ENCODE measurements around the gene SYPL2. TPM values are rescaled to one million over a fixed set of nuclear protein-coding genes. Genes with fewer than 3 reads are reported as not detected.

SYPL2 gene
- total and polyA plus RNA-seq, 2 donors (not counting 1 experiment from before 2014, with no cell fraction given): not detected

- H3K4me3 Mint-ChIP-seq: no peak overlapping the region
- POLR2A ChIA-PET: no interaction called here
- intact Hi-C loops (cut with micrococcal nuclease): loop anchor here (10.0 kb wide), 1 partner anchor 166 kb away; the partner anchor contains the start of gene GSTM4
- no peaks in the 10 kb centered on the region for H3K27me3 ChIP-seq (replicated peaks in 1 of 4; ENCODE audit: control extremely low read depth in 1 of 4, control insufficient read depth in 3 of 4, insufficient read depth in 4 of 4, low read length in 3 of 4)
- H3K4me3 ChIP-seq (ENCODE audit: control extremely low read depth in 1 of 5, extremely low read depth in 1 of 5, insufficient read depth in 1 of 5, low read depth in 2 of 5, low read length in 4 of 5): no peak overlapping the region
- no peak overlapping the region for H3K27ac ChIP-seq (ENCODE audit: low read length in 2 of 2)
- H3K36me3 ChIP-seq (replicated peaks in 1 of 2; ENCODE audit: control extremely low read depth in 1 of 2, control insufficient read depth in 1 of 2, extremely low read depth in 1 of 2, insufficient read depth in 2 of 2, low read length in 1 of 2): peaks cover 0 to 27% of the 10 kb centered on the region in 2 experiments
- no peak overlapping the region for H2AFZ ChIP-seq (ENCODE audit: insufficient read depth, low read depth, low read length, poor library complexity, severe bottlenecking)
- no peak overlapping the region for H3K9ac ChIP-seq (ENCODE audit: low read length)
- H3K9me3 ChIP-seq (ENCODE audit: control extremely low read depth in 1 of 3, control insufficient read depth in 2 of 3, insufficient read depth in 1 of 3, low read length in 2 of 3): no peaks in the 10 kb centered on the region
- peaks cover 23% of the 10 kb centered on the region for H3K4me1 Mint-ChIP-seq
- H3K4me1 ChIP-seq (ENCODE audit: control insufficient read depth in 2 of 2, insufficient read depth in 2 of 2, low read length in 2 of 2): peaks cover 13 to 29% of the 10 kb centered on the region in 2 donors
- H3K79me2 ChIP-seq (ENCODE audit: control insufficient read depth, insufficient read depth, low read length): peaks cover 31% of the 10 kb centered on the region
- DNase-seq: no peak
- WGBS (ENCODE audit: insufficient coverage): 100% methylated on average over 8 of the region's 12 CpGs
- no peaks in the 10 kb centered on the region for H3K27me3 Mint-ChIP-seq
- no peaks in the 10 kb centered on the region for H4K20me1 ChIP-seq (ENCODE audit: control insufficient read depth, insufficient read depth, low read length, poor library complexity, severe bottlenecking)
- H3K27ac Mint-ChIP-seq: no peak overlapping the region
- H3K9me3 Mint-ChIP-seq (ENCODE audit: insufficient read depth): no peaks in the 10 kb centered on the region
- no peak for ATAC-seq (ENCODE audit: low read depth)
- TF ChIP-seq CTCF (IDR thresholded peaks at IDR 0.05) (no peak), EZH2 (IDR thresholded peaks at IDR 0.05; ENCODE audit: borderline replicate concordance, insufficient read depth, low read depth, low read length, poor library complexity, severe bottlenecking) (no peak)
- H3K4me2 ChIP-seq (replicated peaks; ENCODE audit: low read depth, low read length, poor library complexity, severe bottlenecking): no peak overlapping the region
- CTCF ChIA-PET: interaction anchor here (0.8 to 37.9 kb wide), 3 partner anchors 9 to 57 kb away, joined by 3 to 926 read pairs (median 3); partner anchors contain the start of gene GPR61
These were observed 22.4 kb downstream of the SYPL2 start for GRCh38 chr1:109488696-109489095.

All from B cell (primary cell).